Astrocyte of the spinal cord (primary cell): ENCODE data around the gene TYRO3.
A peak's percentile ranks its signal among the peaks of the same experiment; 100 is the strongest.

Experiments
- DNase-seq: peaks from one replicate; pipeline ENCODE4 v3.0.0; 2011; ENCODE audit warnings: low read depth, low spot score
- H3K4me3 ChIP-seq: 2 replicates; pipeline ENCODE4 v1.5.1; 2011; ENCODE audit warnings: low read depth, mild to moderate bottlenecking, low read length, moderate library complexity
- in situ Hi-C: cut with HindIII; loops from 2 replicates; pipeline ENCODE4 v1.10.0; 2017; ENCODE audit warnings: low sequenced_read_pairs
- TF ChIP-seq, protein P1 (sequence below): IDR thresholded peaks from 2 replicates; pipeline ENCODE4 v1.5.1; 2012; ENCODE audit warnings: low read depth, mild to moderate bottlenecking, low read length, inconsistent platforms

Gene TYRO3

DNA sequence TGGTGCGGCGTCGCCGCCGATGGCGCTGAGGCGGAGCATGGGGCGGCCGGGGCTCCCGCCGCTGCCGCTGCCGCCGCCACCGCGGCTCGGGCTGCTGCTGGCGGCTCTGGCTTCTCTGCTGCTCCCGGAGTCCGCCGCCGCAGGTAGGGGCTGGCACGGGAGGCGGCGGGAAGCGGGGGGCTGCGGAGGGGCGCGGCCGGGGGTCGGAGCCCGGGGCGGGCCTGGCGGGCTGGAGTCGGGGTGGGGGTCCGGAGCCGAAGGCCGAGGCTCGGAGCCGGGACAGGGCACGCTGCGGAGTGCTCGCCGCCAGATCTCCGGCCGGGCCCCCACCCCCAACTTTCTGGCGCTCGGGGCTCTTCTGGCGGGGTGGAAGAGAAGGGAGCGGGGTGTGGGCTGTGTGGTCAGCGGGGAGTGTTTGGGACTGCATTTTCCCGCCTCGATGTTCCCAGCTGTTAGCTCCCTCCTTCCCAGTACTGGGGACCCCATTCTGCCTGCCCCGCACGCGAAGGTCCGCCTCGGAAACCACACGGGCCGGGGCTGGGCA is 299 bp downstream of the TYRO3 start:
- in situ Hi-C loops = no loop called here
- H3K4me3 ChIP-seq = peak overlapping the region; percentile 61
- TF ChIP-seq, protein P1, sequence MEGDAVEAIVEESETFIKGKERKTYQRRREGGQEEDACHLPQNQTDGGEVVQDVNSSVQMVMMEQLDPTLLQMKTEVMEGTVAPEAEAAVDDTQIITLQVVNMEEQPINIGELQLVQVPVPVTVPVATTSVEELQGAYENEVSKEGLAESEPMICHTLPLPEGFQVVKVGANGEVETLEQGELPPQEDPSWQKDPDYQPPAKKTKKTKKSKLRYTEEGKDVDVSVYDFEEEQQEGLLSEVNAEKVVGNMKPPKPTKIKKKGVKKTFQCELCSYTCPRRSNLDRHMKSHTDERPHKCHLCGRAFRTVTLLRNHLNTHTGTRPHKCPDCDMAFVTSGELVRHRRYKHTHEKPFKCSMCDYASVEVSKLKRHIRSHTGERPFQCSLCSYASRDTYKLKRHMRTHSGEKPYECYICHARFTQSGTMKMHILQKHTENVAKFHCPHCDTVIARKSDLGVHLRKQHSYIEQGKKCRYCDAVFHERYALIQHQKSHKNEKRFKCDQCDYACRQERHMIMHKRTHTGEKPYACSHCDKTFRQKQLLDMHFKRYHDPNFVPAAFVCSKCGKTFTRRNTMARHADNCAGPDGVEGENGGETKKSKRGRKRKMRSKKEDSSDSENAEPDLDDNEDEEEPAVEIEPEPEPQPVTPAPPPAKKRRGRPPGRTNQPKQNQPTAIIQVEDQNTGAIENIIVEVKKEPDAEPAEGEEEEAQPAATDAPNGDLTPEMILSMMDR = no peak
- no peak for DNase-seq

DNA sequence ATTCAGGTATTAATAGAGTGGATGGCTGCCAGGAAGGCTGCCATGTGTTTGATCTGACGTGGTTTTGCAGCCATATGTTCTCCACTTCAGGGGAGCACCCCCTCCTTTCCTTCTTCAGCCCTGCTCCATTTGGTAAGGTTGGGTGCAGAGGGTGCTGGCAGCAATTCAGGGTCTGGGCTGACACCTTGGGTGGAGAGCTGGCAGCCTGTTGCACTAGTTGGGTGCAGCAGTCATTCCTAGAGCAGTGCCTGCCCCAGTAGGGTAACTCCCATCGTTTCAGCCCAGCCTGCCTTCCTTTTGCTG is 1.5 kb downstream of the TYRO3 start:
- in situ Hi-C loops = no loop called here
- no peak for DNase-seq
- TF ChIP-seq, protein P1 = no peak
- no peak overlapping the region for H3K4me3 ChIP-seq

DNA sequence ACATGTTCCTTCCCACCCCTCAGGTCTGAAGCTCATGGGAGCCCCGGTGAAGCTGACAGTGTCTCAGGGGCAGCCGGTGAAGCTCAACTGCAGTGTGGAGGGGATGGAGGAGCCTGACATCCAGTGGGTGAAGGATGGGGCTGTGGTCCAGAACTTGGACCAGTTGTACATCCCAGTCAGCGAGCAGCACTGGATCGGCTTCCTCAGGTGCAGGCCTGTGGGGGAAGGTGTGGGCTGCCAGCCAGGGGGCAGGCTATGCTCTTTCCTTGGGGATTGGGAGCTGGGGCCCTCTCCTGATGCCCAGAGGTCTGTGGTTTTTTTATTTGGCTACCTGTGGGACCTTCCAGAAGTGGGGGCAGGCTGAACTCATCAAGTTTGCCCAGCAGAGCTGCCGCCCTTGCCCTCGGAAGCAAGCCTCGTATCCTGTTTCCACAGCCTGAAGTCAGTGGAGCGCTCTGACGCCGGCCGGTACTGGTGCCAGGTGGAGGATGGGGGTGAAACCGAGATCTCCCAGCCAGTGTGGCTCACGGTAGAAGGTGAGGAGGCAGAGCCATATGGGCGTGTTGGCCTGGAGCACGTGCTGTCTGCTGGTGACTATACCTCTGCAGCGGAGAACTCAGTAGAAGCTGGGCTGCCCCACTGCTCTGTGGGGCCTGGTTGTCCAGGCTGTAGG is 2.2 kb downstream of the TYRO3 start:
- no peak overlapping the region for H3K4me3 ChIP-seq
- no peak for DNase-seq
- in situ Hi-C loops = no loop called here
- TF ChIP-seq, protein P1 = no peak

DNA sequence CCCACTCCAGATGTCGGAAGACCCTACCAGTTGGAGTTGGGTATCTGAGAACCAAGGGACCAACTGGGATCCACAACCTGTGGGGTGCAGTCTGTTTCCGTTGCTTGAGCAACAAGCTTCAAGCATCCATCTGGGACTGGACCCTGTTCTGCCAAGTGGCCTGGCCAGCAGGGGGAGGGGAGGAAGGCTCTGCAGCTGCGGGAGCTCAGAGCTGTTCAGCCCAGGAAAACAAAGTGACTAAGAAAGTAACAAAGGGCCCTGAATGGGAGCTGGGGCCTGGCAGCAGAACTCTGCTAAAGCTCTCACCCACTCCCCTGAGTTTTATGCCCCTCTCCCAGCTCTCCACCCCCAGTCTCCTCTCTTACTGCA is 2.7 kb downstream of the TYRO3 start:
- in situ Hi-C loops = no loop called here
- TF ChIP-seq, protein P1 = peak; percentile 44
- DNase-seq = peak; percentile 72
- no peak overlapping the region for H3K4me3 ChIP-seq

DNA sequence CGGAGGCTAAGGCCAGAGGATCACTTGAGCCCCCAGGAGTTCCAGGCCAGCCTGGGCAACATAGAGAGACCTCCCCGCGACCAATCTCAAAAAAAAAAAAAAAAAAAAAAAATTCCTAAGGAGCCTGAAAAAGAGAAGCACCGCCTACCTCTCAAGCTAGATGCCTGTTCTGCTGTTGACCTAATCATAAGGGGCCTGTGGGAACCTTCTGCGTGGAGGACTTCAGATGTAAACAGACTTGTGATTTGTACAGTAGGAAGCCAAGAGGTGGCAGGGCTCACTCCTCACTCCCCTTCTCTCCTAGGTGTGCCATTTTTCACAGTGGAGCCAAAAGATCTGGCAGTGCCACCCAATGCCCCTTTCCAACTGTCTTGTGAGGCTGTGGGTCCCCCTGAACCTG is 3.2 kb downstream of the TYRO3 start:
- in situ Hi-C loops = no loop called here
- no peak overlapping the region for H3K4me3 ChIP-seq
- DNase-seq = no peak
- TF ChIP-seq, protein P1 = no peak

DNA sequence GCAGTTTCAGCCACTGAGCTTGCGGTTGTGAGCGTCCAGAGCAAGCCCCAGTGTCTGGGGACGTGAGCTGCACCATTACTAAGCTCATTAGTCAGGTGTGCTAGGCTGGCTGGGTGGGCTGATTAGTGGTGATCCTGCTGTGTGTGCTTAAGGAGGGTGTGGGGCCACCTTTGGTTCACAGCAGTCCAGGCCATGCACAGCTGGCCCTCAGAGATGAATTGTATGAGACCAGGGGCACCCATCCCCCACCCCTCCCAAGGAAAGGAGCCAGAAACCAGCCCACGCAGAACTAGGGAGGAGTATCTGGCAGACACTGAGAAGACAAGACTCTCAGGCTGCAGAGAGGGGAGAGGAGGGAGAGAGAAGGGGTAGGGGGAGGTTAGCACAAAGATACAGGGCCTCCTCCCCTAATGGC is 3.8 kb downstream of the TYRO3 start:
- DNase-seq = no peak
- TF ChIP-seq, protein P1 = no peak

More for the DNA sequence above, 3.8 kb downstream of the TYRO3 start:
- in situ Hi-C loops = no loop called here
- no peak overlapping the region for H3K4me3 ChIP-seq
